ENCODE measurements around the gene LDLRAD3. TPM values are rescaled to one million over a fixed set of nuclear protein-coding genes. Genes with fewer than 3 reads are reported as not detected.

LDLRAD3 gene
- total RNA-seq, 1 donor from 2014 or later = 14.9 TPM

DNA sequence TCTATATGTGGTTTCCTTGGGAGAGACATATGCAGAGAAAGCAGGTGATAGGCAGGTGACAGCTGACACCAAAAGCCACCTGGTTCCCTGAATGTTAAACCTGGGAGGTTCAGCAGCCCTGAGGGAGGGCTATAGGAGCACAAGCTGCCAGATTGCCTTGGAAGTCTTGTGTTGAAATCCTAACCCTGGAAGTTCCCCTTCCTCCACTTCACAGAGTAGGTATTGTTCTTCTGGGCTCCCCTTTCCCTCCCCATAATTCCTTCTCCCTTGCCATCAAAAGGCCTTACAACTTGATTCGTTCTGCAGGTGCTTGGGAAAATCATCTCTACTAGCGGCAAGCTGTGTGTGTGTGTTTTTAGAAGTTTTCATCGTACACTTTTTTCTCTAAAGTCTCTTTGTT lies 5.4 kb downstream of the LDLRAD3 start:
- no peaks in the 10 kb centered on the region for H3K9me3 ChIP-seq (ENCODE audit: insufficient read depth, low read depth, low read length)
- no peak for DNase-seq (ENCODE audit: low read depth)
- H3K79me2 ChIP-seq (ENCODE audit: insufficient read depth, low read length) = peaks cover 66% of the 10 kb centered on the region
- no peak overlapping the region for H3K4me3 ChIP-seq (ENCODE audit: insufficient read depth, low read depth, low read length)
- no peak for FAIRE-seq
- no peak overlapping the region for H3K4me2 ChIP-seq (ENCODE audit: low read length)
- H3K27me3 ChIP-seq (ENCODE audit: insufficient read depth, low read length) = no peaks in the 10 kb centered on the region
- no peak overlapping the region for H3K27ac ChIP-seq (ENCODE audit: low read depth, low read length)
- H3K4me3 Mint-ChIP-seq (ENCODE audit: unreplicated experiment) = no peak overlapping the region
- peaks cover 36% of the 10 kb centered on the region for H4K20me1 ChIP-seq (ENCODE audit: insufficient read depth, low read length)
- no peaks in the 10 kb centered on the region for H3K36me3 ChIP-seq (ENCODE audit: insufficient read depth, low read length)
- H3K27ac Mint-ChIP-seq (ENCODE audit: unreplicated experiment) = no peak overlapping the region
- TF ChIP-seq, protein P1, sequence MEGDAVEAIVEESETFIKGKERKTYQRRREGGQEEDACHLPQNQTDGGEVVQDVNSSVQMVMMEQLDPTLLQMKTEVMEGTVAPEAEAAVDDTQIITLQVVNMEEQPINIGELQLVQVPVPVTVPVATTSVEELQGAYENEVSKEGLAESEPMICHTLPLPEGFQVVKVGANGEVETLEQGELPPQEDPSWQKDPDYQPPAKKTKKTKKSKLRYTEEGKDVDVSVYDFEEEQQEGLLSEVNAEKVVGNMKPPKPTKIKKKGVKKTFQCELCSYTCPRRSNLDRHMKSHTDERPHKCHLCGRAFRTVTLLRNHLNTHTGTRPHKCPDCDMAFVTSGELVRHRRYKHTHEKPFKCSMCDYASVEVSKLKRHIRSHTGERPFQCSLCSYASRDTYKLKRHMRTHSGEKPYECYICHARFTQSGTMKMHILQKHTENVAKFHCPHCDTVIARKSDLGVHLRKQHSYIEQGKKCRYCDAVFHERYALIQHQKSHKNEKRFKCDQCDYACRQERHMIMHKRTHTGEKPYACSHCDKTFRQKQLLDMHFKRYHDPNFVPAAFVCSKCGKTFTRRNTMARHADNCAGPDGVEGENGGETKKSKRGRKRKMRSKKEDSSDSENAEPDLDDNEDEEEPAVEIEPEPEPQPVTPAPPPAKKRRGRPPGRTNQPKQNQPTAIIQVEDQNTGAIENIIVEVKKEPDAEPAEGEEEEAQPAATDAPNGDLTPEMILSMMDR (IDR thresholded peaks at IDR 0.05; ENCODE audit: insufficient read depth, low read depth, low read length) = no peak
- TF ChIP-seq EZH2 (IDR thresholded peaks at IDR 0.05; ENCODE audit: insufficient read depth, low read length) = no peak
- H3K36me3 Mint-ChIP-seq (ENCODE audit: low read depth, unreplicated experiment) = no peaks in the 10 kb centered on the region
- H3K4me1 ChIP-seq (ENCODE audit: insufficient read depth, low read length) = peaks cover 6% of the 10 kb centered on the region
- H3K27me3 Mint-ChIP-seq (ENCODE audit: low read depth, unreplicated experiment) = no peaks in the 10 kb centered on the region
- H3K4me1 Mint-ChIP-seq (ENCODE audit: low read depth, unreplicated experiment) = peaks cover 14% of the 10 kb centered on the region
- no peaks in the 10 kb centered on the region for H3K9me3 Mint-ChIP-seq (ENCODE audit: unreplicated experiment)
- H3K9ac ChIP-seq (ENCODE audit: low read length) = no peak overlapping the region
- H2AFZ ChIP-seq (ENCODE audit: low read depth, low read length) = no peak overlapping the region

DNA sequence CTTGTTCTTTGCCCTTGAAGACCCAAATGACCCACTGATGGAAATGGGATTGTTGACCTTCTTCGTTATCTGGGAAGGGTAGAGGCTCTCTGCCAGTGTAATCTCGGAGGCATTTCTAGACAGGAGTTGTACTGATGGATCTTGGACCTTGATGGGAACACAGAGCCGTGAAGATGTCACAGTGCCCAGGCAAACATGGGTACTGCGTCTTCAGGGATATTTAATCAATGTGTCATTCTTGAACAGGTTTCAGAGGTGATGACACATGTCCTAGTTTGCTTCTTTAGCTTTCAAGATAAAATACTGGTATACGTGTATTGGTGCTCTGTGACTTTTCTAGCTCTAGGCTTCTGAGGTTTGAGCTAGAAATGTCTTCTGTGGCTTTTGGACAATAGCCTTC lies 6.2 kb downstream of the LDLRAD3 start:
- no peak overlapping the region for H3K4me2 ChIP-seq (ENCODE audit: low read length)

DNA sequence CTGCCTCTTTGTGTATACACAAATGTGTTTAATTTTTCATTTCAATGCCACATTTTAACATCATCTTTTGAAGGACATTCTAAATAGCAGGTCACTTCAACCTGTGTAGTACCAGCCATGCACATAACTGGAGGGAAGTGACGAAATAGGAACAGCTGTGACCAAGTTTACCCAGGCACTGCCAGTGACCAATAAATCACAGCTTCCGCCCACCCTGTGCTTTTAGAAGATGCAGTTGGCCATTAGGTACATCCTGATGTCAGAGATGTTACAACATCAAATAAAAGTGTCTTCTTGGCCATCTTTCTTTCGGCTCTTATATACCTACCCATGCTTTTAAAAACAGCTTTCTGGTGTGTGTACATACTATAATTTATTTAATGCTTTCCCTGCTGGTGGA lies 7.8 kb downstream of the LDLRAD3 start:
- peaks cover 5% of the 10 kb centered on the region for H3K4me1 Mint-ChIP-seq (ENCODE audit: low read depth, unreplicated experiment)

More for the DNA sequence above, 6.2 kb downstream of the LDLRAD3 start:
- H3K36me3 ChIP-seq (ENCODE audit: insufficient read depth, low read length) = no peaks in the 10 kb centered on the region
- H3K4me3 ChIP-seq (ENCODE audit: insufficient read depth, low read depth, low read length) = no peak overlapping the region
- H4K20me1 ChIP-seq (ENCODE audit: insufficient read depth, low read length) = peaks cover 39% of the 10 kb centered on the region
- H3K27me3 ChIP-seq (ENCODE audit: insufficient read depth, low read length) = no peaks in the 10 kb centered on the region
- H3K9ac ChIP-seq (ENCODE audit: low read length) = no peak overlapping the region
- Mint-ChIP-seq H3K4me1 (ENCODE audit: low read depth, unreplicated experiment) (peaks cover 14% of the 10 kb centered on the region), H3K27me3 (ENCODE audit: low read depth, unreplicated experiment) (no peaks in the 10 kb centered on the region), H3K4me3 (ENCODE audit: unreplicated experiment) (no peak overlapping the region), H3K9me3 (ENCODE audit: unreplicated experiment) (no peaks in the 10 kb centered on the region), H3K36me3 (ENCODE audit: low read depth, unreplicated experiment) (no peaks in the 10 kb centered on the region), H3K27ac (ENCODE audit: unreplicated experiment) (no peak overlapping the region)
- H3K4me1 ChIP-seq (ENCODE audit: insufficient read depth, low read length) = peaks cover under 1% of the 10 kb centered on the region
- no peak for TF ChIP-seq EZH2 (IDR thresholded peaks at IDR 0.05; ENCODE audit: insufficient read depth, low read length)
- TF ChIP-seq, protein P1 (IDR thresholded peaks at IDR 0.05; ENCODE audit: insufficient read depth, low read depth, low read length) = no peak
- peaks cover 58% of the 10 kb centered on the region for H3K79me2 ChIP-seq (ENCODE audit: insufficient read depth, low read length)
- no peak overlapping the region for H2AFZ ChIP-seq (ENCODE audit: low read depth, low read length)
- no peaks in the 10 kb centered on the region for H3K9me3 ChIP-seq (ENCODE audit: insufficient read depth, low read depth, low read length)
- H3K27ac ChIP-seq (ENCODE audit: low read depth, low read length) = no peak overlapping the region
- DNase-seq (ENCODE audit: low read depth) (no peak), FAIRE-seq (no peak)

More for the DNA sequence above, 7.8 kb downstream of the LDLRAD3 start:
- Histone ChIP-seq H3K4me1 (ENCODE audit: insufficient read depth, low read length) (no peaks in the 10 kb centered on the region), H2AFZ (ENCODE audit: low read depth, low read length) (no peak overlapping the region), H3K79me2 (ENCODE audit: insufficient read depth, low read length) (peaks cover 46% of the 10 kb centered on the region), H3K4me3 (ENCODE audit: insufficient read depth, low read depth, low read length) (no peak overlapping the region), H3K9ac (ENCODE audit: low read length) (no peak overlapping the region), H3K9me3 (ENCODE audit: insufficient read depth, low read depth, low read length) (no peaks in the 10 kb centered on the region), H3K27ac (ENCODE audit: low read depth, low read length) (no peak overlapping the region), H4K20me1 (ENCODE audit: insufficient read depth, low read length) (peaks cover 26% of the 10 kb centered on the region), H3K4me2 (ENCODE audit: low read length) (no peak overlapping the region), H3K27me3 (ENCODE audit: insufficient read depth, low read length) (no peaks in the 10 kb centered on the region), H3K36me3 (ENCODE audit: insufficient read depth, low read length) (no peaks in the 10 kb centered on the region)
- Mint-ChIP-seq H3K9me3 (ENCODE audit: unreplicated experiment) (no peaks in the 10 kb centered on the region), H3K27ac (ENCODE audit: unreplicated experiment) (no peak overlapping the region), H3K4me3 (ENCODE audit: unreplicated experiment) (no peak overlapping the region), H3K36me3 (ENCODE audit: low read depth, unreplicated experiment) (no peaks in the 10 kb centered on the region), H3K27me3 (ENCODE audit: low read depth, unreplicated experiment) (no peaks in the 10 kb centered on the region)
- DNase-seq (ENCODE audit: low read depth) (no peak), FAIRE-seq (no peak)
- TF ChIP-seq, protein P1 (IDR thresholded peaks at IDR 0.05; ENCODE audit: insufficient read depth, low read depth, low read length) = no peak
- no peak for TF ChIP-seq EZH2 (IDR thresholded peaks at IDR 0.05; ENCODE audit: insufficient read depth, low read length)
